Fibroblast of peridontal ligament (primary cell): ENCODE measurements around the gene BRIP1.
"Not testable (repeated sequence)": the region's sequence is repeated elsewhere in the genome, so short reads cannot be mapped to it uniquely, and the experiment has no call there.

Experiments used
- DNase-seq: peaks from one replicate; pipeline ENCODE4 v3.0.0-alpha.2; 2010; ENCODE audit errors: extremely low read depth

BRIP1 gene

GRCh38 chr17:61862975-61863800 is at the start of gene BRIP1:
Gene BRIP1 (minus strand): TSS chr17:61863528. CDS start chr17:61861539, 1,989 bp downstream.
- peak; percentile 90 for DNase-seq

GRCh38 chr17:61908292-61909037 is 45.1 kb upstream of the BRIP1 start:
- DNase-seq, result no peak

GRCh38 chr17:61907361-61907760 is 44.0 kb upstream of the BRIP1 start:
- no peak for DNase-seq

GRCh38 chr17:61904094-61904710 is 40.9 kb upstream of the BRIP1 start:
- no peak for DNase-seq

- DNase-seq, result no peak
Measured at GRCh38 chr17:61903251-61903650, 39.9 kb upstream of the BRIP1 start.

GRCh38 chr17:61897548-61898180 is 34.3 kb upstream of the BRIP1 start:
- DNase-seq, result no peak

GRCh38 chr17:61895391-61895790 is 32.1 kb upstream of the BRIP1 start:
- DNase-seq, result no peak

- DNase-seq, result not testable (repeated sequence)
Measured at GRCh38 chr17:61894310-61894709, 31.0 kb upstream of the BRIP1 start.

GRCh38 chr17:61887733-61888132 is 24.4 kb upstream of the BRIP1 start:
- not testable (repeated sequence) for DNase-seq

GRCh38 chr17:61885865-61886264 is 22.5 kb upstream of the BRIP1 start:
- peak; percentile 27 for DNase-seq

GRCh38 chr17:61884864-61885263 is 21.5 kb upstream of the BRIP1 start:
- no peak for DNase-seq

- DNase-seq, result no peak
Measured at GRCh38 chr17:61880589-61881102, 17.3 kb upstream of the BRIP1 start.

GRCh38 chr17:61878984-61879612 is 15.8 kb upstream of the BRIP1 start:
- no peak for DNase-seq

- no peak for DNase-seq
Measured at GRCh38 chr17:61878520-61878919, 15.2 kb upstream of the BRIP1 start.

GRCh38 chr17:61877837-61878236 is 14.5 kb upstream of the BRIP1 start:
- no peak for DNase-seq

GRCh38 chr17:61875804-61876203 is 12.5 kb upstream of the BRIP1 start:
- DNase-seq, result no peak

GRCh38 chr17:61875285-61875684 is 12.0 kb upstream of the BRIP1 start:
- DNase-seq, result no peak

- DNase-seq, result no peak
Measured at GRCh38 chr17:61874075-61874474, 10.7 kb upstream of the BRIP1 start.

- DNase-seq, result no peak
Measured at GRCh38 chr17:61872099-61872498, 8.8 kb upstream of the BRIP1 start.

GRCh38 chr17:61869138-61869537 is 5.8 kb upstream of the BRIP1 start:
- DNase-seq, result no peak

- DNase-seq, result no peak
Measured at GRCh38 chr17:61868074-61868473, 4.7 kb upstream of the BRIP1 start.
